A549 (cell line): Measurements from ENCODE around the gene TMEM39B. TPM values are rescaled to one million over a fixed set of nuclear protein-coding genes. Genes with fewer than 3 reads are reported as not detected.

ENCODE experiments used
- ATAC-seq, 2 experiments: fragments of 200-7000 bp in 1 of 2; fragments of >200 bp in 1 of 2; cut with Nextera tagmentation in 1 of 2; cut with Tn5 transposase in 1 of 2; 3 replicates each; pipeline versions ENCODE4 v1.8.0 to v1.9.1; 2018 to 2020; ENCODE audit warnings: mild to moderate bottlenecking in 1 of 2, moderate library complexity in 1 of 2
- CTCF ChIA-PET: fragments of 300-600 bp; sonication (Branson Sonifier 250); formaldehyde crosslinking; extraction: SDS; loops from one replicate; lab custom pipeline; 2021; ENCODE audit warnings: antibody characterized with exemption, inconsistent platforms; lab: Yijun Ruan, JAX
- POLR2A ChIA-PET: fragments of 350-600 bp; formaldehyde crosslinking; extraction: SDS; loops from one replicate; lab custom pipeline; 2021; ENCODE audit warnings: antibody characterized with exemption, inconsistent platforms; lab: Yijun Ruan, JAX
- DNase-seq, 2 experiments: peaks; one replicate each; pipeline versions ENCODE4 v3.0.0 to v3.0.0-alpha.2; 2011 to 2016; ENCODE audit warnings: low read depth in 1 of 2, low spot score in 1 of 2
- FAIRE-seq: peaks from 2 replicates; lab custom pipeline; 2011; peaks lifted over from hg19 to GRCh38; lab: Jason Lieb, UNC
- H3K27ac ChIP-seq, 2 experiments: fragments of >200 bp; sonication (Bioruptor Twin); formaldehyde crosslinking; 3 replicates each; pipeline ENCODE4 v1.5.1; 2016 to 2017
- H3K4me1 ChIP-seq: fragments of >200 bp; sonication (Bioruptor Twin); formaldehyde crosslinking; 3 replicates; pipeline ENCODE4 v1.6.1; 2016
- H3K4me2 ChIP-seq: fragments of >200 bp; sonication (Bioruptor Twin); formaldehyde crosslinking; 3 replicates; pipeline ENCODE4 v1.6.1; 2016
- H3K4me3 ChIP-seq: fragments of >200 bp; sonication (Bioruptor Twin); formaldehyde crosslinking; 3 replicates; pipeline ENCODE4 v1.5.1; 2016
- H3K9me3 ChIP-seq: fragments of >200 bp; sonication (Bioruptor Twin); formaldehyde crosslinking; 3 replicates; pipeline ENCODE4 v1.6.1; 2016
- EHF ChIP-seq: fragments of 250-450 bp; sonication (Bioruptor Pico); IDR thresholded peaks from 2 replicates; pipeline ENCODE4 v1.5.0; 2020; ENCODE audit warnings: mild to moderate bottlenecking
- EP300 ChIP-seq, 2 experiments: fragments of >200 bp; sonication (Bioruptor Twin); formaldehyde crosslinking; IDR thresholded peaks; 2 replicates in 1 of 2; 3 replicates in 1 of 2; pipeline ENCODE4 v1.6.1; 2016 to 2017
- FOSL2 ChIP-seq, 2 experiments: fragments of 450-650 bp in 1 of 2; fragments of >200 bp in 1 of 2; sonication (Bioruptor Twin) in 1 of 2; formaldehyde crosslinking; IDR thresholded peaks; 2 replicates each; pipeline versions ENCODE4 v1.5.0 to v1.6.1; 2016 to 2020; ENCODE audit warnings: mild to moderate bottlenecking in 1 of 2, moderate library complexity in 1 of 2
- FOXS1 ChIP-seq: fragments of 250-450 bp; sonication (Bioruptor Pico); IDR thresholded peaks from 2 replicates; pipeline ENCODE4 v1.5.0; 2020; ENCODE audit warnings: mild to moderate bottlenecking, moderate library complexity
- GATA3 ChIP-seq: IDR thresholded peaks from 2 replicates; pipeline ENCODE4 v1.6.1; 2012; ENCODE audit warnings: borderline replicate concordance
- HOXA7 ChIP-seq: fragments of 250-450 bp; sonication (Bioruptor Pico); IDR thresholded peaks from 2 replicates; pipeline ENCODE4 v1.5.0; 2020; ENCODE audit warnings: mild to moderate bottlenecking, moderate library complexity
- HOXB5 ChIP-seq: fragments of 250-450 bp; sonication (Bioruptor Pico); IDR thresholded peaks from 2 replicates; pipeline ENCODE4 v1.5.0; 2020; ENCODE audit warnings: mild to moderate bottlenecking, moderate library complexity
- KDM1A ChIP-seq: fragments of 200-600 bp; sonication (generic); IDR thresholded peaks from 2 replicates; pipeline ENCODE4 v1.6.1; 2016; ENCODE audit warnings: low read depth, mild to moderate bottlenecking
- MYC ChIP-seq: IDR thresholded peaks from 2 replicates; pipeline ENCODE4 v1.6.1; 2012; ENCODE audit warnings: mild to moderate bottlenecking, inconsistent platforms, low read length, improper control_type of control experiment, borderline replicate concordance
- PHF8 ChIP-seq: fragments of 200-600 bp; sonication (generic); IDR thresholded peaks from 2 replicates; pipeline ENCODE4 v1.6.1; 2016; ENCODE audit warnings: low read depth, mild to moderate bottlenecking, antibody characterized with exemption, moderate library complexity, borderline replicate concordance
- POLR2AphosphoS2 ChIP-seq: conservative IDR thresholded peaks from 2 replicates; pipeline ENCODE4 v1.6.1; 2012; ENCODE audit warnings: low read length, improper control_type of control experiment, inconsistent platforms
- RARB ChIP-seq: fragments of 250-450 bp; sonication (Bioruptor Pico); IDR thresholded peaks from 2 replicates; pipeline ENCODE4 v1.8.0; 2021; ENCODE audit warnings: mild to moderate bottlenecking, moderate library complexity
- RCOR1 ChIP-seq: fragments of 150-350 bp; IDR thresholded peaks from 2 replicates; pipeline ENCODE4 v1.6.1; 2014; ENCODE audit warnings: antibody characterized with exemption, low read length, low read depth
- SREBF2 ChIP-seq: fragments of 450-650 bp; IDR thresholded peaks from 2 replicates; pipeline ENCODE4 v1.6.1; 2014; ENCODE audit warnings: mild to moderate bottlenecking, moderate library complexity
- TFCP2L1 ChIP-seq: fragments of 250-450 bp; sonication (Bioruptor Pico); IDR thresholded peaks from 2 replicates; pipeline ENCODE4 v1.5.0; 2021; ENCODE audit warnings: mild to moderate bottlenecking
- WGBS: methylation state at CpG from one replicate; pipeline ENCODE4 v1.1.6; 2017; ENCODE audit errors: missing lambda C conversion rate; 5-methylcytosine and 5-hydroxymethylcytosine counted together
- polyA plus RNA-seq, 4 experiments: library from polyadenylated mRNA; depleted of rRNA in 3 of 4; stranded (reverse); fragments of >200 nt; fragmentation: RNase III in 1 of 4; extraction: RNeasy Plus Mini Kit Qiagen cat#74134 plus additional on column Dnase treatment in 1 of 4; gene quantifications; 2 replicates in 3 of 4; 3 replicates in 1 of 4; pipeline ENCODE4 v1.2.3, GENCODE V29; 2011 to 2017
- TF ChIP-seq, protein P1 (sequence below): fragments of 450-650 bp; IDR thresholded peaks from 2 replicates; pipeline ENCODE4 v1.6.1; 2014; ENCODE audit warnings: antibody characterized with exemption
- TF ChIP-seq, protein P2 (sequence below): fragments of 250-450 bp; sonication (Bioruptor Pico); IDR thresholded peaks from 2 replicates; pipeline ENCODE4 v1.5.0; 2020; ENCODE audit warnings: low read depth, mild to moderate bottlenecking, moderate library complexity
- TF ChIP-seq, protein P3 (sequence below): fragments of 250-450 bp; sonication (Bioruptor Pico); IDR thresholded peaks from 2 replicates; pipeline ENCODE4 v1.5.0; 2021; ENCODE audit warnings: mild to moderate bottlenecking, moderate library complexity, borderline replicate concordance

TMEM39B gene
- polyA plus RNA-seq, 2 of the 4 experiments (the other 2 are of a cell fraction), result 8.5 to 10.8 TPM

DNA sequence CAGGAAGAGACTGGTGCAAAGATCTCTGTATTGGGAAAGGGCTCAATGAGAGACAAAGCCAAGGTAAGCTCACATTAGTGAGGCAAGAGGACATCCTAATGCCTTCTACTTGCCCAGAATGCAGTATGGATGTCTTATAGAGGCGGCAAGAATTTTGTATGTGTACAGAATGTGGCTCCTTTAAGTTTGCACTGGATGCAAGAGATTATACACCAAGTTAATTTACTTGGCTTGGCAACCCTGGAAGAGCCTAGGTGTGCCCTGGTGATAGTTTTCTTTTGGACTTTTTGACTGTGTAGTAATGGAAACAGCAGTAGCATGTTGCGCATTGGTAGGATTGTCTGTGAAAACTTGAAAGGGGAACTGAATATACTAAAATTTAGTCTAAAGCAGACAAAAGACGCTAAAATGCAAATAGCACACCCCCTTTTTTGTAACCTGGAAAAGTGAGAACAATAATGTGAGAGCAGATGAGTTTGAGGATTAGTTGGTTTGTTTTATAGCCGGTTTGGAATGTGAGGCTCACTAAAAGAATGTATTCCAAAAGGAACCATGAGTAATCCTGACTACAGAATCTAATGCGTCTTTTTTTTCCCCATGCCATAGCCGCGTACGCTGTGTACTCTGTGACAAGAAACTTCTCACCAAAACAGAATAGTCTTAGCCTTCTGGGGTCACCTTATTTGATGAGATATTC is 41.0 kb upstream of the TMEM39B start:
- ChIA-PET POLR2A (no interaction called here), CTCF (interaction anchor here (0.7 kb wide), 1 partner anchor 91 kb away, joined by 3 read pairs; no protein-coding TSS in a partner anchor)
- WGBS, result 82% methylated on average over 8 of the region's 8 CpGs
- TF ChIP-seq, protein P1, sequence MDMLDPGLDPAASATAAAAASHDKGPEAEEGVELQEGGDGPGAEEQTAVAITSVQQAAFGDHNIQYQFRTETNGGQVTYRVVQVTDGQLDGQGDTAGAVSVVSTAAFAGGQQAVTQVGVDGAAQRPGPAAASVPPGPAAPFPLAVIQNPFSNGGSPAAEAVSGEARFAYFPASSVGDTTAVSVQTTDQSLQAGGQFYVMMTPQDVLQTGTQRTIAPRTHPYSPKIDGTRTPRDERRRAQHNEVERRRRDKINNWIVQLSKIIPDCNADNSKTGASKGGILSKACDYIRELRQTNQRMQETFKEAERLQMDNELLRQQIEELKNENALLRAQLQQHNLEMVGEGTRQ, result no peak
- TF ChIP-seq RARB, result no peak
- TF ChIP-seq EP300 (IDR thresholded peaks at IDR 0.05), result no peak
- TF ChIP-seq PHF8, result no peak
- TF ChIP-seq, protein P2, sequence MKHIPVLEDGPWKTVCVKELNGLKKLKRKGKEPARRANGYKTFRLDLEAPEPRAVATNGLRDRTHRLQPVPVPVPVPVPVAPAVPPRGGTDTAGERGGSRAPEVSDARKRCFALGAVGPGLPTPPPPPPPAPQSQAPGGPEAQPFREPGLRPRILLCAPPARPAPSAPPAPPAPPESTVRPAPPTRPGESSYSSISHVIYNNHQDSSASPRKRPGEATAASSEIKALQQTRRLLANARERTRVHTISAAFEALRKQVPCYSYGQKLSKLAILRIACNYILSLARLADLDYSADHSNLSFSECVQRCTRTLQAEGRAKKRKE (CRISPR knock-in tag), result no peak
- TF ChIP-seq HOXA7 (CRISPR knock-in tag), result no peak
- no peak for TF ChIP-seq TFCP2L1 (CRISPR knock-in tag)
- TF ChIP-seq SREBF2, result no peak
- TF ChIP-seq HOXB5, result no peak
- TF ChIP-seq GATA3, result no peak
- H3K4me2 ChIP-seq, result no peak overlapping the region
- H3K4me3 ChIP-seq, result no peak overlapping the region
- no peak for ATAC-seq
- no peaks in the 10 kb centered on the region for H3K9me3 ChIP-seq
- H3K27ac ChIP-seq, result no peak overlapping the region
- no peak for DNase-seq
- FAIRE-seq, result no peak
- no peaks in the 10 kb centered on the region; the same call in 2 of the 3 replicates for H3K4me1 ChIP-seq

DNA sequence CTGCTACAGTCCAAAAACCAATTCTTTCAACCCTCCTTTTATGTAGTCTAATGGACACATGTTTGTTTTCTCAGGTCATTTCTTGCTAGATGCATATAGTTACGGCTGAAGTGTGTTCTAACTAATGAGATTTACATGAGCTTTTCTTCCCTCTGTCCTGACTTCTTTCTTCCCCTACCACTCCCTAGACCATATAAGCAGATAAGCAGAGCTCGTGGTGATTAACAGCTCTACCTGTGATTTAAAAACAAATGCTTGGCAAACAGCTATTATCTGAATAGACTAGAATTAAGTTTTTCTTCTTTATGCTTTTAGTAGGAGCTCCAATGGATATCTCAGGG is 40.5 kb upstream of the TMEM39B start:
- Histone ChIP-seq H3K4me2 (no peak overlapping the region), H3K4me1 (no peaks in the 10 kb centered on the region; the same call in 2 of the 3 replicates), H3K9me3 (no peaks in the 10 kb centered on the region), H3K27ac (no peak overlapping the region), H3K4me3 (no peak overlapping the region)
- POLR2A ChIA-PET, result no interaction called here
- DNase-seq (no peak), FAIRE-seq (no peak), ATAC-seq (no peak)
- no peak for TF ChIP-seq FOXS1
- no peak for TF ChIP-seq FOSL2 (IDR thresholded peaks at IDR 0.05)
- TF ChIP-seq FOSL2 (CRISPR knock-in tag; IDR thresholded peaks at IDR 0.05), result no peak
- TF ChIP-seq, protein P3, sequence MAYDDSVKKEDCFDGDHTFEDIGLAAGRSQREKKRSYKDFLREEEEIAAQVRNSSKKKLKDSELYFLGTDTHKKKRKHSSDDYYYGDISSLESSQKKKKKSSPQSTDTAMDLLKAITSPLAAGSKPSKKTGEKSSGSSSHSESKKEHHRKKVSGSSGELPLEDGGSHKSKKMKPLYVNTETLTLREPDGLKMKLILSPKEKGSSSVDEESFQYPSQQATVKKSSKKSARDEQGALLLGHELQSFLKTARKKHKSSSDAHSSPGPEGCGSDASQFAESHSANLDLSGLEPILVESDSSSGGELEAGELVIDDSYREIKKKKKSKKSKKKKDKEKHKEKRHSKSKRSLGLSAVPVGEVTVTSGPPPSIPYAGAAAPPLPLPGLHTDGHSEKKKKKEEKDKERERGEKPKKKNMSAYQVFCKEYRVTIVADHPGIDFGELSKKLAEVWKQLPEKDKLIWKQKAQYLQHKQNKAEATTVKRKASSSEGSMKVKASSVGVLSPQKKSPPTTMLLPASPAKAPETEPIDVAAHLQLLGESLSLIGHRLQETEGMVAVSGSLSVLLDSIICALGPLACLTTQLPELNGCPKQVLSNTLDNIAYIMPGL (CRISPR knock-in tag), result no peak
- TF ChIP-seq KDM1A, result no peak
- TF ChIP-seq, protein P2 (CRISPR knock-in tag), result no peak
- no peak for TF ChIP-seq POLR2AphosphoS2
- TF ChIP-seq EHF (CRISPR knock-in tag), result no peak
- TF ChIP-seq, protein P1, result no peak
- no peak for TF ChIP-seq MYC
- TF ChIP-seq RCOR1, result no peak
- WGBS, result 90% methylated on average over 2 of the region's 2 CpGs
- CTCF ChIA-PET, result interaction anchor here (0.7 kb wide), 1 partner anchor 92 kb away, joined by 3 read pairs; no protein-coding TSS in a partner anchor
